Loucy (cell line): Measurements from ENCODE around the gene LVRN.

Source experiments
- H2AFZ ChIP-seq: fragments of 200-600 bp; sonication (generic); 2 replicates; pipeline ENCODE4 v1.6.0; 2016; ENCODE audit warnings: antibody characterized with exemption, mild to moderate bottlenecking, low read length, moderate library complexity
- H3F3A ChIP-seq: fragments of 200-600 bp; 2 replicates; pipeline ENCODE4 v1.6.0; 2016; ENCODE audit warnings: antibody characterized with exemption, low read depth, mild to moderate bottlenecking
- H3K27me3 ChIP-seq: fragments of 200-600 bp; sonication (generic); 2 replicates; pipeline ENCODE4 v1.6.1; 2014; ENCODE audit warnings: low read length, mild to moderate bottlenecking; ENCODE audit not compliant: insufficient read depth, poor library complexity, severe bottlenecking
- H3K36me3 ChIP-seq: fragments of 200-600 bp; sonication (generic); 2 replicates; pipeline ENCODE4 v1.6.1; 2016; ENCODE audit warnings: low read length; ENCODE audit not compliant: insufficient read depth
- H3K4me1 ChIP-seq: fragments of 200-600 bp; sonication (generic); 2 replicates; pipeline ENCODE4 v1.5.1; 2014; ENCODE audit warnings: low read length, mild to moderate bottlenecking; ENCODE audit not compliant: insufficient read depth, poor library complexity, severe bottlenecking
- H3K4me2 ChIP-seq: fragments of 200-600 bp; sonication (generic); 2 replicates; pipeline ENCODE4 v1.6.0; 2014; ENCODE audit warnings: antibody characterized with exemption, low read length, low read depth, mild to moderate bottlenecking; ENCODE audit not compliant: poor library complexity, severe bottlenecking
- H3K4me3 ChIP-seq: fragments of 200-600 bp; sonication (generic); 2 replicates; pipeline ENCODE4 v1.5.1; 2014; ENCODE audit warnings: low read length, mild to moderate bottlenecking, mixed read lengths; ENCODE audit not compliant: poor library complexity, severe bottlenecking
- H3K79me2 ChIP-seq: fragments of 200-600 bp; sonication (generic); 2 replicates; pipeline ENCODE4 v1.6.1; 2014; ENCODE audit warnings: low read length; ENCODE audit not compliant: insufficient read depth
- H3K9ac ChIP-seq: fragments of 200-600 bp; sonication (generic); 2 replicates; pipeline ENCODE4 v1.6.0; 2014; ENCODE audit warnings: mild to moderate bottlenecking, low read depth, low read length, moderate library complexity; ENCODE audit not compliant: poor library complexity, severe bottlenecking
- H3K9me2 ChIP-seq: fragments of 200-600 bp; sonication (generic); replicated peaks from 2 replicates; pipeline ENCODE4 v1.6.1; 2016; ENCODE audit warnings: low read depth, low read length, mixed read lengths
- H3K9me3 ChIP-seq: fragments of 200-600 bp; sonication (generic); 2 replicates; pipeline ENCODE4 v1.6.1; 2014; ENCODE audit warnings: mild to moderate bottlenecking, antibody characterized with exemption, low read length, low read depth; ENCODE audit not compliant: insufficient read depth
- H4K20me1 ChIP-seq: fragments of 200-600 bp; sonication (generic); 2 replicates; pipeline ENCODE4 v1.6.0; 2014; ENCODE audit warnings: antibody characterized with exemption, low read length, mild to moderate bottlenecking; ENCODE audit not compliant: insufficient read depth, poor library complexity, severe bottlenecking
- EZH2phosphoT487 ChIP-seq: fragments of 200-600 bp; IDR thresholded peaks from 2 replicates; pipeline ENCODE4 v1.6.1; 2018; ENCODE audit warnings: antibody characterized with exemption, mild to moderate bottlenecking, moderate library complexity, borderline replicate concordance
- TF ChIP-seq, protein P1 (sequence below): fragments of 200-600 bp; sonication (generic); conservative IDR thresholded peaks from 2 replicates; pipeline ENCODE4 v1.5.1; 2014; ENCODE audit warnings: mild to moderate bottlenecking, antibody characterized with exemption, low read length

The LVRN gene

DNA sequence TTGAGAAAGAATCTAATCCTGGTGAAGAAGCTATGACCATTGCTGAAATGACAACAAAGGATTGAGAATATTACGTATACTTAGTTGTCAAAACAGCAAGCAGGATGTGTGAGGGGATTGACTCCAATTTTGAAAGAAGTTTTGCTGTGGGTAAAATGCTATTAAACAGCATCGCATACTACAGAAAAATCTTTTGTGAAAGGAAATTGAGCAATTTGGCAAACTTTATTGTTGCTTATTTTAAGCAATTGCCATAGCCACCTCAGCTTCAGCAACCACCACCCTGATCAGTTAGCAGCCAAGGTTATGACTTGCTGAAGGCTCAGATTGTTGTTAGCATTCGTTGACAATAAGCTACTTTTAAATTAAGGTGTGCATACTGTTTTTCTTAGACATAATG lies 47.5 kb downstream of the LVRN start:
- Histone ChIP-seq H3K79me2 (no peaks in the 10 kb centered on the region), H3K4me2 (no peak overlapping the region), H3K9me3 (no peaks in the 10 kb centered on the region), H3K27me3 (no peaks in the 10 kb centered on the region), H4K20me1 (no peaks in the 10 kb centered on the region), H3K9ac (no peak overlapping the region), H3K36me3 (no peaks in the 10 kb centered on the region), H3K4me1 (no peaks in the 10 kb centered on the region), H3F3A (no peaks in the 10 kb centered on the region), H3K9me2 (no peaks in the 10 kb centered on the region), H2AFZ (no peak overlapping the region), H3K4me3 (no peak overlapping the region)
- no peak for TF ChIP-seq EZH2phosphoT487
- TF ChIP-seq, protein P1, sequence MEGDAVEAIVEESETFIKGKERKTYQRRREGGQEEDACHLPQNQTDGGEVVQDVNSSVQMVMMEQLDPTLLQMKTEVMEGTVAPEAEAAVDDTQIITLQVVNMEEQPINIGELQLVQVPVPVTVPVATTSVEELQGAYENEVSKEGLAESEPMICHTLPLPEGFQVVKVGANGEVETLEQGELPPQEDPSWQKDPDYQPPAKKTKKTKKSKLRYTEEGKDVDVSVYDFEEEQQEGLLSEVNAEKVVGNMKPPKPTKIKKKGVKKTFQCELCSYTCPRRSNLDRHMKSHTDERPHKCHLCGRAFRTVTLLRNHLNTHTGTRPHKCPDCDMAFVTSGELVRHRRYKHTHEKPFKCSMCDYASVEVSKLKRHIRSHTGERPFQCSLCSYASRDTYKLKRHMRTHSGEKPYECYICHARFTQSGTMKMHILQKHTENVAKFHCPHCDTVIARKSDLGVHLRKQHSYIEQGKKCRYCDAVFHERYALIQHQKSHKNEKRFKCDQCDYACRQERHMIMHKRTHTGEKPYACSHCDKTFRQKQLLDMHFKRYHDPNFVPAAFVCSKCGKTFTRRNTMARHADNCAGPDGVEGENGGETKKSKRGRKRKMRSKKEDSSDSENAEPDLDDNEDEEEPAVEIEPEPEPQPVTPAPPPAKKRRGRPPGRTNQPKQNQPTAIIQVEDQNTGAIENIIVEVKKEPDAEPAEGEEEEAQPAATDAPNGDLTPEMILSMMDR, result no peak

- no peak overlapping the region for H2AFZ ChIP-seq
- no peaks in the 10 kb centered on the region for H4K20me1 ChIP-seq
- H3K9me3 ChIP-seq, result no peaks in the 10 kb centered on the region
- no peaks in the 10 kb centered on the region for H3K79me2 ChIP-seq
- no peak overlapping the region for H3K9ac ChIP-seq
- H3K27me3 ChIP-seq, result no peaks in the 10 kb centered on the region
- no peaks in the 10 kb centered on the region for H3K4me1 ChIP-seq
- no peaks in the 10 kb centered on the region for H3K36me3 ChIP-seq
- H3K4me3 ChIP-seq, result no peak overlapping the region
- no peaks in the 10 kb centered on the region for H3K9me2 ChIP-seq
- TF ChIP-seq EZH2phosphoT487, result no peak
- TF ChIP-seq, protein P1, result no peak
- H3K4me2 ChIP-seq, result no peak overlapping the region
- H3F3A ChIP-seq, result no peaks in the 10 kb centered on the region
Measured at GRCh38 chr5:116011046-116011445, 48.8 kb downstream of the LVRN start.

DNA sequence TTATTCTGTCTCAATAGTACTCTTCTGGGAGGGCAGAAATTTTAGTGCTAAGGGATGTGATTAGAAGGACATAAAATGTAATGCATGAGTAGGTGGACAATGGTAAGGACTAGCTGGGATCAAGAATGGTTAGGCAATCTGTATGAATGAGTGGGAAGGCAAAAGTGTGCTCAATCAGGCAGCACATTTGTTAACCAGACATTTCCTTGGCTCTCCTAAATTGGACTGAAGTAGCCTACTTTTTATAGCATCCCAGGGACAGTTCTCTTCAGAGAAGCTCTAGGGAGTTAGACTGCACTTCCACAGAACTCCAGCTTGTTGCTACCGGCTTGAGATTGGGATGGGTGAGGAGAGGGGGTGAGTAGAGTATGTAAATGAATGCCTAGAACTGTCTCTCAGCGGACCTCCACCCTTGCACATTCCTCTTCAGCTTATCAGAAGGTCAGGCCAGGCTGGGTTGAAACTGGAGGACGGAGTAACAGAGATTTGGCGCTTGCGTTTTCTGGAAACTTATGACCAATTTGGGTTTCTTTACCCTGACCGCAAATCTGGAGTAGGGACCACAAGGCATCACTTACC lies 51.0 kb downstream of the LVRN start:
- no peak overlapping the region for H3K9ac ChIP-seq
- H3K9me3 ChIP-seq, result no peaks in the 10 kb centered on the region
- no peaks in the 10 kb centered on the region for H3F3A ChIP-seq
- no peaks in the 10 kb centered on the region for H3K36me3 ChIP-seq
- no peaks in the 10 kb centered on the region for H3K27me3 ChIP-seq
- H2AFZ ChIP-seq, result no peak overlapping the region
- H3K9me2 ChIP-seq, result no peaks in the 10 kb centered on the region
- no peaks in the 10 kb centered on the region for H4K20me1 ChIP-seq
- H3K4me1 ChIP-seq, result no peaks in the 10 kb centered on the region
- TF ChIP-seq, protein P1, result no peak
- no peak for TF ChIP-seq EZH2phosphoT487
- no peak overlapping the region for H3K4me2 ChIP-seq
- H3K4me3 ChIP-seq, result no peak overlapping the region
- H3K79me2 ChIP-seq, result no peaks in the 10 kb centered on the region
